Activated naive CD4-positive, alpha-beta T cell treated with anti-CD3 and anti-CD28 coated beads, Interleukin-2, amount 50 U/mL, for 24 hours (primary cell): Measurements from ENCODE around the gene BCAS3.

Experiments
- H3K27ac Mint-ChIP-seq: one replicate; pipeline ENCODE4 v1.8.0; 2021; ENCODE audit warnings: mild to moderate bottlenecking, mixed read lengths
- H3K27me3 Mint-ChIP-seq: one replicate; pipeline ENCODE4 v1.8.0; 2021; ENCODE audit warnings: mixed read lengths
- H3K36me3 Mint-ChIP-seq: one replicate; pipeline ENCODE4 v1.8.0; 2021; ENCODE audit warnings: mixed read lengths
- H3K4me1 Mint-ChIP-seq: one replicate; pipeline ENCODE4 v1.8.0; 2021; ENCODE audit warnings: mixed read lengths
- H3K4me3 Mint-ChIP-seq: one replicate; pipeline ENCODE4 v1.8.0; 2021; ENCODE audit warnings: mild to moderate bottlenecking, mixed read lengths
- H3K9me3 Mint-ChIP-seq: one replicate; pipeline ENCODE4 v1.8.0; 2021; ENCODE audit warnings: mixed read lengths

BCAS3 gene

DNA sequence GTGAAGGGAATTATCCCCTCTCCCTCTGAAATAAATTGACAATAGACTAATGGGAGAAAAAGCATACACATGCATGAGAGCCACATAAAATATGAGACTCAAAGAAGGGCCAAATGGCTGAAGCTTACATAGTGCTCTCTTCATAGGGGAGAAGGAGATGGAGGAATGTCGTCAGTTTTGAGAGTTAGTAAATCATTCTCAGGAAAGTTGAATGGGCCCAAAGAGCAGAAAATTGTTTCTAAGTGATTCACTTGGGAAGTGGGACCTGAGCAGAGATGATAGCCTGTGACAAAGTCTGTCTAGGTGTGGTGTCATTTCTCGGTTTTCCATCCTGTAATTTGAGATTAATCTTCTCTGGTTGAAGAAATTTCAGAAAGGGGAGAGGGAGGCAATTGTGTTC is 35.0 kb downstream of the BCAS3 start:
- H3K4me1 Mint-ChIP-seq, result no peaks in the 10 kb centered on the region
- H3K4me3 Mint-ChIP-seq, result no peak overlapping the region
- H3K27me3 Mint-ChIP-seq, result no peaks in the 10 kb centered on the region
- peaks cover 13% of the 10 kb centered on the region for H3K36me3 Mint-ChIP-seq
- H3K9me3 Mint-ChIP-seq, result no peaks in the 10 kb centered on the region
- H3K27ac Mint-ChIP-seq, result no peak overlapping the region

DNA sequence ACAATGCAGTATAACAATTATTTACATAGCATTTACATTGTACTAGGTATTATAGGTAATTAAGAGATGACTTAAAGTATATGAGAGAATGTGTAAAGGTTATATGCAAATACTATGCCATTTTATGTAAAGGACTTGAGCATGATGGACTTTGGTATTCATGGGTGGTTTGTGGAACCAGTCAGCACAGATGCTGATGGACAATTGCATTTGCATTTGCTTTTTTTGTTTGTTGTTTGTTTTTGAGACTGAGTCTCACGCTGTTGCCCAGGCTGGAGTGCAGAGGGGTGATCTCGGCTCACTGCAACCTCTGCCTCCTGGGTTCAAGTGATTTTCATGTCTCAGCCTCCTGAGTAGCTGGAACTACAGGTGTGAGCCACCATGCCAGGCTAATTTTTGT is 36.0 kb downstream of the BCAS3 start:
- Mint-ChIP-seq H3K36me3 (peaks cover 13% of the 10 kb centered on the region), H3K4me3 (no peak overlapping the region), H3K27ac (no peak overlapping the region), H3K4me1 (no peaks in the 10 kb centered on the region), H3K27me3 (no peaks in the 10 kb centered on the region), H3K9me3 (no peaks in the 10 kb centered on the region)

GRCh38 chr17:60716766-60717165 is 39.1 kb downstream of the BCAS3 start:
- Mint-ChIP-seq H3K9me3 (no peaks in the 10 kb centered on the region), H3K27me3 (no peaks in the 10 kb centered on the region), H3K27ac (no peak overlapping the region), H3K36me3 (peaks cover 3% of the 10 kb centered on the region), H3K4me3 (no peak overlapping the region), H3K4me1 (peaks cover 4% of the 10 kb centered on the region)

GRCh38 chr17:60717814-60718213 is 40.2 kb downstream of the BCAS3 start:
- H3K27ac Mint-ChIP-seq, result no peak overlapping the region
- H3K9me3 Mint-ChIP-seq, result no peaks in the 10 kb centered on the region
- peaks cover 4% of the 10 kb centered on the region for H3K4me1 Mint-ChIP-seq
- no peaks in the 10 kb centered on the region for H3K36me3 Mint-ChIP-seq
- no peaks in the 10 kb centered on the region for H3K27me3 Mint-ChIP-seq
- H3K4me3 Mint-ChIP-seq, result no peak overlapping the region

- no peaks in the 10 kb centered on the region for H3K36me3 Mint-ChIP-seq
- peaks cover 4% of the 10 kb centered on the region for H3K4me1 Mint-ChIP-seq
Observed at GRCh38 chr17:60720763-60721531, 43.3 kb downstream of the BCAS3 start.

DNA sequence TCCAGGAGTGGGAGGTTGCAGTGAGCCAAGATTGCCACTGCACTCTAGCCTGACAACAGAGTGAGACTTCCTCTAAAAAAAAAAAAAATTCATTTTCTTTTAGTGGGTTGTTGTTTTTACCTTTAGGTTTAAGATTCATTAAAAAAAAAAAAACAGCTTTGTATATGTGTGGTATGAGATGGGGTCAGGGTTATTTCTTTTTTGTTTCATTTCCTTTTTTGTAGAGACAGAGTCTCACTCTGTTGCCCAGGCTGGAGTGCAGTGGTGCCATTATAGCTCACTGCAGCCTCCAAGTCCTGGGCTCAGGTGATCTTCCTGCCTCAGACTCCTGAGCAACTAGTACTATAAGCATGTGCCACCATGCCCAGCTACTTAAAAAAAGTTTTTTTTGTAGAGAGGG is 47.0 kb downstream of the BCAS3 start:
- no peaks in the 10 kb centered on the region for H3K27me3 Mint-ChIP-seq
- no peak overlapping the region for H3K27ac Mint-ChIP-seq
- no peak overlapping the region for H3K4me3 Mint-ChIP-seq
- H3K4me1 Mint-ChIP-seq, result peaks cover 4% of the 10 kb centered on the region
- peaks cover 3% of the 10 kb centered on the region for H3K36me3 Mint-ChIP-seq
- H3K9me3 Mint-ChIP-seq, result no peaks in the 10 kb centered on the region

More at GRCh38 chr17:60720763-60721531, 43.3 kb downstream of the BCAS3 start:
- no peak overlapping the region for H3K4me3 Mint-ChIP-seq
- H3K9me3 Mint-ChIP-seq, result no peaks in the 10 kb centered on the region
- no peak overlapping the region for H3K27ac Mint-ChIP-seq
- H3K27me3 Mint-ChIP-seq, result no peaks in the 10 kb centered on the region

DNA sequence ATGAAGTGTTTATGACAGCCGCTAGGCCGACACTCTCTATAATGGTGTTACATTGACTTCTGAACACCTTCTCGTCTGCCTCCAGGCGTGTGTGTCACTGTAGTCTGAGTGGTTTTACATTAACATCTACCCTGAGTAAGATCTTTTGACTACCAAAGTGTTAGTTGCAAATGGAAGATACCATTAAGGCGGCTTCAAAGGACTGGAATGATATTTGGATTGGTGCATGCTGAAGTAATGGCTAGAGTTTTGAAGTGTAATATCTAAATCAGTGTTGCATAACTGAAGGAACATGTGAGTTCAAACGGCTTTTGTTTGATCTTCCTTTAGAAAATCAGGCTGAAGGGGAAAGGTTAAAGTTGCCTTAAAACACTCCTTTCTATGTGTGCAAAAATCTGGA is 52.2 kb downstream of the BCAS3 start:
- Mint-ChIP-seq H3K4me1 (peaks cover 15% of the 10 kb centered on the region), H3K36me3 (peaks cover 11% of the 10 kb centered on the region), H3K4me3 (no peak overlapping the region), H3K27ac (no peak overlapping the region), H3K27me3 (no peaks in the 10 kb centered on the region), H3K9me3 (no peaks in the 10 kb centered on the region)

- H3K9me3 Mint-ChIP-seq, result no peaks in the 10 kb centered on the region
- no peak overlapping the region for H3K27ac Mint-ChIP-seq
- no peak overlapping the region for H3K4me3 Mint-ChIP-seq
- H3K27me3 Mint-ChIP-seq, result no peaks in the 10 kb centered on the region
- H3K4me1 Mint-ChIP-seq, result peaks cover 15% of the 10 kb centered on the region
- H3K36me3 Mint-ChIP-seq, result peaks cover 11% of the 10 kb centered on the region
Observed at GRCh38 chr17:60730273-60730672, 52.6 kb downstream of the BCAS3 start.

GRCh38 chr17:60738287-60738686 is 60.6 kb downstream of the BCAS3 start:
- H3K36me3 Mint-ChIP-seq, result peaks cover 24% of the 10 kb centered on the region
- no peaks in the 10 kb centered on the region for H3K9me3 Mint-ChIP-seq
- no peak overlapping the region for H3K27ac Mint-ChIP-seq
- peaks cover 4% of the 10 kb centered on the region for H3K4me1 Mint-ChIP-seq
- no peaks in the 10 kb centered on the region for H3K27me3 Mint-ChIP-seq
- no peak overlapping the region for H3K4me3 Mint-ChIP-seq

DNA sequence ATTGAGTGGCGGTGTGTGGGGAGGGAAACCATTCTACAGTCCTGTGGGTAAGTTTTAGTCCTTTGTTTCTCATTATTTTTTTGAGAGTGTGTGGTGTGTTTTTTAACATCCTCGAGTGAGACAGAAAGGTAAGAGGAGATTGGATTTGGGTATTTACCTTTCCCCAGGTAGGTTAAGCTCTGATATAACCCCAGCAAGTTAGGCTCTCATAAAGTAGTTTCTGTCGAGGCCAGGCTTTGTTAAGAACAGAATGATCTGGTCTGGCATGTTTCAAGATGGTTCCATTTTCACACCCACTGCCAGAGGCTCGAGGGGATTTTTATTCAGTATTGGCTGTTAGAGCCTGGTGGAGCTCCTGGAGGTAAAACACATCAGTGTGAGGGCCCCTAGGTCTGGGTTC is 62.9 kb downstream of the BCAS3 start:
- Mint-ChIP-seq H3K36me3 (peaks cover 21% of the 10 kb centered on the region), H3K4me1 (no peaks in the 10 kb centered on the region), H3K9me3 (no peaks in the 10 kb centered on the region), H3K4me3 (no peak overlapping the region), H3K27ac (no peak overlapping the region), H3K27me3 (no peaks in the 10 kb centered on the region)

DNA sequence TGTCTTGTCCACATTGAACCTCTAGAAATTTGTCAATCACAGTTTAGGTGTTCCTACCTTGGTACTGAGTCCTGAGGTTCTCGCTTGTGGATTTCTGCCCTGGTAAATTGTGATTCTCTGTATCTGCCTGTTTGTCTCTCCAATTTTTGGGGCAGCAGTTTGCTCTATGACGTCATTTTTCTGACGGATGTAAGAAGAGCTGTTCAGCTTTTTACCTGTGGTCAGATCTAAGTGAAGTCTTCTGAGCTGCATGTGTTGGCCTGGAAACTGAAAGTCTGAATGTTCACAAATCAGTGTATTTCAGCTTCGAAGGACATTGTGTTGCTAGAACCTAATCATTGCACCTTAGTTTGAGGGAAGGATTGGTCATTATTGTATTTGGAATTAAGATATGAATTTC is 63.4 kb downstream of the BCAS3 start:
- Mint-ChIP-seq H3K27me3 (no peaks in the 10 kb centered on the region), H3K9me3 (no peaks in the 10 kb centered on the region), H3K36me3 (peaks cover 21% of the 10 kb centered on the region), H3K4me1 (no peaks in the 10 kb centered on the region), H3K4me3 (no peak overlapping the region), H3K27ac (no peak overlapping the region)

- no peak overlapping the region for H3K27ac Mint-ChIP-seq
Observed at GRCh38 chr17:60743282-60743681, 65.6 kb downstream of the BCAS3 start.

DNA sequence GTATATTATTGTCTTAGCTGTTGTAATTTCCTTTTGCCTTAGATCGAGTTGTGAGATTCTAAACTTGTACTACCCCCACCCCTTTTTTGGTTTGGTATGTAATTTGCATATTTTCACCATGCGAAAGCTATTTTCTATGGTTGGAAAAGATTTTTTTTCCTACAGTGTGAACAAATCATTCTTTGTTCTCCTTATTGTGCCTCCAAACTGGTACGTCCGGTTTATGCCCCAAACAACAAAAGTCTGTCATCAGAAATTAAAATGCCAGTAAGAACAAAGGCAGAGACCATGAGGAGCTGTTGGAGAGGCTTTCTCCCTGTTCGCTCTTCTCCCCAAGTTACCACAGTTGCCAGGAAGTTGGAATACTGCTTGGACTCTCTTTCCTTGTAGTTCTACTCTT is 66.1 kb downstream of the BCAS3 start:
- Mint-ChIP-seq H3K4me3 (no peak overlapping the region), H3K4me1 (peaks cover 6% of the 10 kb centered on the region), H3K27me3 (no peaks in the 10 kb centered on the region), H3K27ac (no peak overlapping the region), H3K36me3 (peaks cover 13% of the 10 kb centered on the region), H3K9me3 (no peaks in the 10 kb centered on the region)

More at GRCh38 chr17:60743282-60743681, 65.6 kb downstream of the BCAS3 start:
- Mint-ChIP-seq H3K4me1 (peaks cover 6% of the 10 kb centered on the region), H3K36me3 (peaks cover 15% of the 10 kb centered on the region), H3K27me3 (no peaks in the 10 kb centered on the region), H3K9me3 (no peaks in the 10 kb centered on the region), H3K4me3 (no peak overlapping the region)

GRCh38 chr17:60744355-60744966 is 66.8 kb downstream of the BCAS3 start:
- no peak overlapping the region for H3K27ac Mint-ChIP-seq
- no peak overlapping the region for H3K4me3 Mint-ChIP-seq
- H3K36me3 Mint-ChIP-seq, result peaks cover 15% of the 10 kb centered on the region
- peaks cover 6% of the 10 kb centered on the region for H3K4me1 Mint-ChIP-seq
- no peaks in the 10 kb centered on the region for H3K27me3 Mint-ChIP-seq
- H3K9me3 Mint-ChIP-seq, result no peaks in the 10 kb centered on the region

GRCh38 chr17:60745544-60745943 is 67.9 kb downstream of the BCAS3 start:
- Mint-ChIP-seq H3K36me3 (peaks cover 11% of the 10 kb centered on the region), H3K4me3 (no peak overlapping the region), H3K4me1 (peaks cover 6% of the 10 kb centered on the region), H3K27me3 (no peaks in the 10 kb centered on the region), H3K9me3 (no peaks in the 10 kb centered on the region), H3K27ac (no peak overlapping the region)

DNA sequence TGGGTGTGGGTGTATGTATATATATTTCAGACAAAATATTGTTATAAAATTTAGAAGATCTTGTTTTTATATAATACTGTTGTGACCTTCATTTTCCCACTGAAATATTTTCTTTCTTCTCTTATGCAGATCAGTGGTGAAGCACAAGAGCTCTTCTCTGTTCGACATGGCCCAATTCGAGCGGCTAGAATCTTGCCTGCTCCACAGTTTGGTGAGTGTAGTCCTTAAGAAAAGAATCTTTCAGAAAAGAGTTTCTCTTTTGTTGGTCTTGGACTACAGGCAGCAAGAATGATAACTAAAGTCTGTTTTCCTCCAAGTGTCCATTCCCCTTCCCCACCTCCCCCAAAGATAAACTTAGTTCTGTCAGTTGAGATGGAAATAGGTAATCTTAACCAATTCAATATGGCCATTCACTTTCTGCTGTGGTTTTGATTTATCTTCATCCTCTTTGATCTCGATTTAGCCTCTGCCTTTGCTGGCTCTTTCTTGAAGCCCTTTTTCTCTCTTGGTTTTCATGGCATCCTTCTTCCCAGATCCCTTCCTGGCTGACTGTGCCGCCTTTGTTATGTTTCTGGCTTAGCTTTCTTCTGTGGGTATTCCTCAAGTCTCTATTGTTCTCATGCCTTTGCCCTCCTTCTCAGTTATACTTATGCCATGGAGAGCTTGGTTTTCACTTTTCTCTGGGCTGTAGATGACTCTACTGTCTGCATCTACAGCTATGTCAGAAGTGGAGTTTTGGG is 69.6 kb downstream of the BCAS3 start:
- H3K4me1 Mint-ChIP-seq, result peaks cover 6% of the 10 kb centered on the region
- H3K4me3 Mint-ChIP-seq, result no peak overlapping the region
- no peaks in the 10 kb centered on the region for H3K27me3 Mint-ChIP-seq
- H3K27ac Mint-ChIP-seq, result peak overlapping the region; percentile 84
- no peaks in the 10 kb centered on the region for H3K9me3 Mint-ChIP-seq
- peaks cover 14% of the 10 kb centered on the region for H3K36me3 Mint-ChIP-seq
